AG04449 (cell line): ENCODE data around the gene ARMH1.

ENCODE experiments used
- CTCF ChIA-PET: fragments of 350-600 bp; formaldehyde crosslinking; extraction: SDS; loops from one replicate; lab custom pipeline; 2021; ENCODE audit warnings: antibody characterized with exemption; lab: Yijun Ruan, JAX
- POLR2A ChIA-PET: fragments of 400-600, 350-600 bp; formaldehyde crosslinking; extraction: SDS; loops from one replicate; lab custom pipeline; 2020; ENCODE audit warnings: antibody characterized with exemption, inconsistent platforms; lab: Yijun Ruan, JAX
- DNase-seq: peaks from one replicate; pipeline ENCODE4 v3.0.0-alpha.2; 2010; ENCODE audit warnings: low read depth, low spot score
- H3K4me3 ChIP-seq: 2 replicates; pipeline ENCODE4 v1.5.1; 2011; ENCODE audit warnings: low read depth, mild to moderate bottlenecking, control low read depth, low read length
- CTCF ChIP-seq: IDR thresholded peaks from one replicate; pipeline ENCODE4 v1.5.1; 2011; ENCODE audit warnings: mild to moderate bottlenecking, moderate library complexity, low read length, control low read depth, inconsistent platforms; ENCODE audit not compliant: insufficient read depth; ENCODE audit errors: missing control alignments

Gene ARMH1

GRCh38 chr1:44636688-44637598 is 37.6 kb upstream of the ARMH1 start:
- no peak overlapping the region for H3K4me3 ChIP-seq
- no peak for TF ChIP-seq CTCF
- no peak for DNase-seq
- ChIA-PET POLR2A (interaction anchor here (0.6 kb wide), 1 partner anchor 23 kb away, joined by 3 read pairs; no protein-coding TSS in a partner anchor), CTCF (interaction anchor here (0.9 to 17.6 kb wide), 6 partner anchors 11 to 42 kb away, joined by 3 to 245 read pairs (median 7); no protein-coding TSS in a partner anchor)

DNA sequence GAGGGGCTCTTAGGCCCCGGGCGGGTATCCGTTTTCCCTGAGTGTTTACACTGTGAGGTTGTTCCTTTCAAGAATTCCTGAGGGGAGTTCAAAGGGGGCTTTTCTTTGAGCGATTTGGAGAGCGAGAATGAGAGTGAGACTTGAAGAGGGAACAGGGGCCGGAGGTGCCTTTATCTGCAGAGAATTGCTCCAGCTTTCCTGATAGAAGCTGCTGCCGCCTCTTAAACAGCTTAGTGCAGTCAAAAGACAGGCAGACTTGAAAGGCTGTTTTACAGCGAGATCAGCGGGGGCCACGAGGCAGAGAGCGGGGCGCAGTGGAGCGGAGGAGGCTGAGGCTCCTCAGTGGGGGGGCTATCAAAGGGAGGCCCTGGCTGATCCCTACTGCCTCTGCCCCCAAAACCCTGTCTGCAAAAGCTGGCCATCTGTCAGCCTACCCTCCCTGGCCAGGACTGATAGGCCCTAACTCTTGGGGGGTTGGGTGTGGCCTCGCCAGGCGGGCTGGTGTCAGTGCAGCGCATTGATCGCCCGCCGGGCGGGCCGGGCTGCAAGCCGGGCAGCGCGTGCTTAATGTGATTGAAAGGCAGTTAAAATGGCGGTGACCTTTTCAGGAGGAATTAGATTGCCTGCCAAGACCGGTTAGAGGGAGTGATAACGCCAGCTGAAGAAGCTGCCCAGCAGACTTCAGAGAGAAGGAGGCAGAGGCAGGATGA is 36.7 kb upstream of the ARMH1 start:
- ChIA-PET POLR2A (interaction anchor here (0.6 kb wide), 1 partner anchor 23 kb away, joined by 3 read pairs; no protein-coding TSS in a partner anchor), CTCF (interaction anchor here (0.8 to 17.6 kb wide), 5 partner anchors 10 to 28 kb away, joined by 4 to 245 read pairs (median 13); no protein-coding TSS in a partner anchor)
- no peak for DNase-seq
- no peak for TF ChIP-seq CTCF
- no peak overlapping the region for H3K4me3 ChIP-seq

- ChIA-PET POLR2A (interaction anchor here (1.2 kb wide), 1 partner anchor 9 kb away, joined by 5 read pairs; no protein-coding TSS in a partner anchor), CTCF (interaction anchor here (1.2 to 17.6 kb wide), 4 partner anchors 11 to 423 kb away, joined by 3 to 245 read pairs (median 4); no protein-coding TSS in a partner anchor)
- no peak overlapping the region for H3K4me3 ChIP-seq
- no peak for TF ChIP-seq CTCF
- DNase-seq = no peak
These were observed 34.2 kb upstream of the ARMH1 start for GRCh38 chr1:44640200-44640853.

DNA sequence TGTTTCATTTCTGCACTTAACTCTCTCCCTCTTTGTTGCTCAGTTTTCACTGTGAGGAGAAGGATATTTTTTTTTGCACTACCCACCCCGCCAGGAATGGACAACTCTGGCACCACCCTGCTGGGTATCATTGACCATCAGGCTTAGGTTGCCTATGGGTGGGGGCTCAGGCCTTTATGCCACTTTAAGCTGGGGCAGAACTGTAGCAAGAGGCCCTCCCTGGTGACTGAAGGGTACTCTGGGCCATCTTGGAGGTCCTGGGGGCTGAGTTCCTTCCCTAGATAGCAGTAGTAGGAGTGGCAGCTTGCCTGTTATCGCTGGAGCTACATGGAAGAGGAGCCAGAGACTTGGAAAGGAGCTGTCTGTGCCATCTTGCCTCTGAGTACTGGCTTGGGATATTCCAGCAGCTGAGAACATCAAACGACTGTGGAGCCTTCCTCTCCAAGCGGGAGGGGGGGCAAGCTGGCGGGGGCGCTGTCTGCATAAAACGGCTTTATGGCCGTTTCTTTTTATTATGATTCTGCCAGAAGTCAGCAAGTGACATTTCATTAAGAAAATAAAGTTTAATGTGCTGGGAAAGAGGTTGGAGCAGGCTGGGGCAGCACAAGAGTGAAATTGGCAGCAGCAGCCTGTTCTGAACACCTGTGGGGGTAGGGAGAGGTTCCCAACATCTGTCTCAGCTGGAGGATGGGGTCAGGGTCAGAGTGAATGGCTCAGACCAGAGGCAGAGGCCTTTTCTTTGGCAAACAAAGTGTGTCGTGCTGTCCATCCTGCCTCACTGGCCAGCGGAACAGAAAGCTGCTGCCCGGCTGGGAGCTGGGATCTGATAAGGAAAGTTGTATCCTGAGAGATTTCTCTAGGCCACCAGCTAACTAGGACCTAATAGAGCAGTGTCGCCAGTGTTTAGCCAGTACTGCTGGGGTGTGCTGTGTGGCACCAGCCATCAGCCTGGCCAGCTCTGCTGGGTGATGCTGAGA is 33.1 kb upstream of the ARMH1 start:
- no peak overlapping the region for H3K4me3 ChIP-seq
- no peak for TF ChIP-seq CTCF
- ChIA-PET CTCF (interaction anchor here (1.2 to 17.6 kb wide), 7 partner anchors 9 to 423 kb away, joined by 3 to 462 read pairs (median 9); no protein-coding TSS in a partner anchor), POLR2A (interaction anchor here (0.9 to 1.2 kb wide), 2 partner anchors 9 to 418 kb away, joined by 3 to 11 read pairs; no protein-coding TSS in a partner anchor)
- DNase-seq = no peak

- POLR2A ChIA-PET = interaction anchor here (0.9 to 1.2 kb wide), 2 partner anchors 10 to 419 kb away, joined by 3 to 11 read pairs; no protein-coding TSS in a partner anchor
- no peak for TF ChIP-seq CTCF
- CTCF ChIA-PET = interaction anchor here (0.8 to 17.6 kb wide), 8 partner anchors 9 to 424 kb away, joined by 3 to 462 read pairs (median 7); no protein-coding TSS in a partner anchor
- H3K4me3 ChIP-seq = no peak overlapping the region
- no peak for DNase-seq
These were observed 32.3 kb upstream of the ARMH1 start for GRCh38 chr1:44642255-44642654.
